NCI-H748 (cell line): ENCODE results near the gene SLCO3A1.
"Not testable (repeated sequence)": the region's sequence is repeated elsewhere in the genome, so short reads cannot be mapped to it uniquely, and the experiment has no call there.

Experiments used
- DNase-seq: peaks from one replicate; lab custom pipeline; 2025; ENCODE audit not compliant: unreplicated experiment; lab: John Stamatoyannopoulos, UW

Gene SLCO3A1

DNA sequence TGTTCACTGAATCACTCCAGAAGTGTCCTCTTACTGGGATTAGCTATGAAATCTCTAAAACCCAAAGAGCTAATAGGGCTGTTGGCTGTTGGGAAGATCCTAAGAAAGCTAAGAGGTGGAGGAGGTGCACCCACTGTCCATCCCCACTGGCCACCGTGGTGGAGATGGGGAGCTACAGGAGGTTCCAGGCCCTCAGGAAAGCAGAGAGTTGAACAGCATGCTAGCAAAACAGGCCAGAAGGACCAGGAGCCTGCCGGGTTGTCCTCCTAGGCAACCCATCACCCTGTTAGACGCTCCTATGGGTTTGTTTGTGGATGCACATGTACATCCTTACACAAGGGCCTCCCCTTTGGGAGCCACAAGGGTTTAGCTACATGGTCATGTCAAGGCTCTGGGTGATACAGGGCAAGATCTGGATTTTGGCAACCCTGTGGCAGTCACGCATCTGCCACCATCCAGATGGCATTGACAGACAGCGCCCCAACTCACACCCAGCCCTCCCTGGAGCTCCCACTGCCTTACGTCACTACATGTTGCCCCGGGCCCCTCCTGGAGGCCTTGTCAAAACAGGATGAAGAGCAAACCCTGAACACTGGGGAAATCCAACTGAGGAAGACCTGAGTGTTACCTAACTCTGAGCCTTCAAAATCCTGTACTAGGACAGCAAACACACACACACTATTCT lies 208.1 kb downstream of the SLCO3A1 start:
- no peak for DNase-seq

GRCh38 chr15:92062505-92062904 lies 209.0 kb downstream of the SLCO3A1 start:
- DNase-seq: no peak

GRCh38 chr15:92068121-92068520 lies 214.6 kb downstream of the SLCO3A1 start:
- peak; percentile 9 for DNase-seq

DNA sequence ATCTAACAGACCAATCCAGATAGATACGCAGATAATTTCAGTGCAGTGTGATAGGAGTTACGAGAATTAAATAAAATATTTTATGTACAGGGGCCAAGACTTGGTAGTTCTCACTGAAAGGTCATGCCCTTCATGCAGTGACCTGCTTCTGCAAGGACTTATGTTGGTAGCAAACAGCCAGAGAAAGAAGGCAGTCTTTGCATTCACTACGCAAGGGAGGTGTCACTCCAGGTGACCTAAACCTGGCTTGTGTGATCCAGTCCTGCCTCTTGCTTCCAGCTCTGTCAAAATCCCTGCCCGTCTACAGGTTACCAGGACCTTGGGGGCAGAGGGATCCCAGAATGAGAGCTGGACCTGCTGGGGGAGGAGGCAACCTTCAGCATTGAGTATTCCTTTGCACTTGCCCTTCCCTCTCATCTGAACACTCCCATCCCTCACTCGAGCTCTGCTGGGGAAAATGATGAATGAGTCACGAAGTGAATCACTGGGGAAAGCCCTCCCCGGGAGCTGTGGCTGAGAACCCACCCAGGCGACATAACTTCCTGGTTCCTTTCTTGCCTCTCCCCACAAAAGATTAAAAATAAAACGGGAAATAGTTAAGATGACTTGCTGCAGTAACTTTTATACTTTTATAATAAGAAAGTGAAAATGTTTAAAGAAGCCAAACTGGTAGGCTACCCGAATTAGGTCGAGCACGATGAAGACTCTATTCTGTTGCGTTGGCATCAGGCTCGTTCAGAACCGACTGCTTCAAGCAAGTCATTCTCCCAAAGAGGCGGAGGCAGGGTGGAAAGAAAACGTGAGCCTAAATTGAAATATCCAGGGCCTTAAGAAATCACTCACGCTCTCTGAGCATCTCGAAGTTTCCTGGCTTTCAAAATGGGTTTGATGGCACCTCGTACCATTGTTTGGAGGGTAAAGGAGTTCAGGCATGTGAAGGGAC lies 216.1 kb downstream of the SLCO3A1 start:
- DNase-seq: no peak

- not testable (repeated sequence) for DNase-seq
Measured at GRCh38 chr15:92070251-92070650, 216.7 kb downstream of the SLCO3A1 start.

DNA sequence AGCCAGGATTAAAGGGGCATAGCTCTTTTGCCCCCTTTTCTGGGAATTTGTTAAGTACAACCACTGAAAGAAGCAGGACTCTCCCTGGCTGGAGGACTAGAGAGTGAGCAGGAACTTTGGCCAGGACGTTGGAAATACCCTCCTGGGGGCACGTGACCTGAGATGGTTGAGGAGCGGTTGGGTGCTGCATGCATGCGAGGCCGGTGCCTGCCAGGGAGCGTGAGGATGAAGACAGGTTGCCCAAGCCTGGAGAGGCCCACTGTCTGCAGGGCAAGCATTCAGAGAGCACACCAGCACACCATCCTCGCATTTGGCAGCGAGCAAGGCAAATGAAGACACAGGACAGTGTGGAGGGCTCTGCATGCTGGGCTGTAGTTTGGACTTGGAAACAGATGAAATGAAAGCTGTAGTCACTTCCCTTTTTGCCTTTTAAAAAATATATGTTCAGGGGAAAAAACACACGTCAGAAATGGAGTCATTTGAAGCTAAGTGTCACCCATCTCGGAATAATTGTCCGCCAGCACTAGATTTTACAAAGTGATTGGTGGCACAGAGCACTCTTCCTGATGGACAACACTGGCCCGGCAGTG lies 217.6 kb downstream of the SLCO3A1 start:
- no peak for DNase-seq

DNA sequence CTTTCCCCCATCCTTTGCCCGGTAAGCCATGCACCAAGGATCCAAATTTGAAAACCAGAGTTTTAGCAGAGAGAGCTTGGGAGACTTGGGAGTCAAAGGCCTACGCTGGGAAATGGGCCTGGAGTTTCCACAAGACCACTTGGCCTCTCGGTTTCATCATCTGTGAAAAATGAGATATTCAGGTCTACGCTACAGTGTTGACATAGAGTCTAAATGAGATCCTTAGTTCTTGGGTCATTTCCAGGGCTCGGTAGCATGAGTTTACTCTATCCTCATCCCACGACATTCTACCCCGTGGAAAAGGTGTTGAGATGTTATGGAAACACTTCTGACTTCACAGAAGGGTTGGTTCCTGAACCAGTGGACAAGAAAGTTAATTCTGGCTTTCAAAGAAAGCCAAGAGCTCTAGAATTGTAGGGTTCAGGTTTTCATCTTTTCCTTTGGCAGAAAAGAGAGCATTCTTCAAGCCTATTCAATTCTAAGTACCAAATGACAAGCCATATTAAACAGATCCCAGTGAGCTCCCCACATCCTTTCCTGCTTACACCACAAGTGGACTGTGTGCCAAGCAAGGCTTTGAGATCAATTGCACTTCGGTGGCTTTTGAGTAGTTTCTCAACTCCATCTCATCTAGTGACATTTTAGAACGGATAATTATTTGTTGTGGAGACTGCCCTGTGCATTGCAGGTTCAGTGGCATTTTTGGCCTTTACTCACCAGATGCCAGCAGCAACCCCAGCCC lies 219.7 kb downstream of the SLCO3A1 start:
- DNase-seq: no peak

- DNase-seq: no peak
Measured at GRCh38 chr15:92074101-92074500, 220.6 kb downstream of the SLCO3A1 start.

DNA sequence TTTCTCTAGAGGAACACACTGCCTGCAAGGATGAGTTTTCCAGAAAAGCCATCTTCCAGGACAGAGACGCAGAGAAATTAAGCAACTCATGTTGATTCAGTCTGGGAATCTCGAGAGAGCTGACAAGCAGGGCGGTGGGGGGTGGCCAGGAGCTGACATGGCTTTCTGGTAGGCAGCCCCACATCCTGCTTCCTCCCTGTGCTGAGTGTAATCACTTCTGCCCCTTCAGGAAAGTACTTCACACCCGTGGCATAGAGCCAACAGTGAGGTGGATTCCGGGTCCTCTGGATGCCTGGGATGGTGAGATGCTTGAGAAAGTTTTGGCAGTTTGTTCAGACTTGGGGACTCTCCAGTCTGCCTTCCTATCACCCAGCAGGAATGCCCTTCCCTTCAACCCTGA lies 221.1 kb downstream of the SLCO3A1 start:
- no peak for DNase-seq

- no peak for DNase-seq
Measured at GRCh38 chr15:92075764-92076163, 222.3 kb downstream of the SLCO3A1 start.

GRCh38 chr15:92076541-92076940 lies 223.0 kb downstream of the SLCO3A1 start:
- DNase-seq: no peak

- DNase-seq: peak; percentile 64
Measured at GRCh38 chr15:92077353-92078085, 224.0 kb downstream of the SLCO3A1 start.

GRCh38 chr15:92078270-92078669 lies 224.8 kb downstream of the SLCO3A1 start:
- no peak for DNase-seq

- DNase-seq: peak; percentile 35
Measured at GRCh38 chr15:92079047-92079446, 225.5 kb downstream of the SLCO3A1 start.

- DNase-seq: no peak
Measured at GRCh38 chr15:92079647-92080255, 226.2 kb downstream of the SLCO3A1 start.

GRCh38 chr15:92082006-92082843 lies 228.7 kb downstream of the SLCO3A1 start:
- peak; percentile 61 for DNase-seq

- no peak for DNase-seq
Measured at GRCh38 chr15:92083190-92083589, 229.7 kb downstream of the SLCO3A1 start.

- no peak for DNase-seq
Measured at GRCh38 chr15:92087211-92087610, 233.7 kb downstream of the SLCO3A1 start.

- peak; percentile 47 for DNase-seq
Measured at GRCh38 chr15:92091155-92091734, 237.7 kb downstream of the SLCO3A1 start.
